B cell (primary cell): Measurements from ENCODE around the gene PLIN4. TPM values are rescaled to one million over a fixed set of nuclear protein-coding genes. Genes with fewer than 3 reads are reported as not detected.

Experiments used
- ATAC-seq: fragments of 200-7000 bp; cut with Tn5 transposase; one replicate; pipeline ENCODE4 v1.10.0; 2021; ENCODE audit warnings: low read depth, mild to moderate bottlenecking, moderate number of reproducible peaks, moderate library complexity
- CTCF ChIA-PET: fragments of 350-600 bp; sonication (Branson Sonifier 250); formaldehyde crosslinking; loops from one replicate; lab custom pipeline; 2021; ENCODE audit warnings: antibody characterized with exemption, inconsistent platforms; lab: Charles Lee
- POLR2A ChIA-PET: fragments of 350-600 bp; sonication (Branson Sonifier 250); formaldehyde crosslinking; loops from one replicate; lab custom pipeline; 2021; ENCODE audit warnings: antibody characterized with exemption; lab: Charles Lee
- DNase-seq: peaks from one replicate; pipeline ENCODE4 v3.0.0; 2013
- H2AFZ ChIP-seq: 2 replicates; pipeline ENCODE4 v1.6.1; 2012; ENCODE audit warnings: mild to moderate bottlenecking, low read depth, low read length; ENCODE audit not compliant: insufficient read depth, poor library complexity, severe bottlenecking
- H3K27ac ChIP-seq, 2 donors: 1 replicate in 1 of 2; 2 replicates in 1 of 2; pipeline ENCODE4 v1.5.1; 2012 to 2013; ENCODE audit warnings: low read length in 2 of 2, mild to moderate bottlenecking in 2 of 2, moderate library complexity in 1 of 2
- H3K27me3 ChIP-seq, 4 experiments: fragments of 200-600 bp in 1 of 4; sonication (generic) in 1 of 4; replicated peaks in 1 of 4; 1 replicate in 2 of 4; 2 replicates in 2 of 4; pipeline versions ENCODE4 v1.6.1 to v1.7.0; 2013 to 2016; ENCODE audit warnings: low read length in 3 of 4, mild to moderate bottlenecking in 2 of 4, mixed read lengths in 1 of 4, moderate library complexity in 1 of 4; ENCODE audit not compliant: insufficient read depth in 4 of 4, control insufficient read depth in 3 of 4; ENCODE audit errors: control extremely low read depth in 1 of 4
- H3K36me3 ChIP-seq, 2 experiments: replicated peaks in 1 of 2; 1 replicate in 1 of 2; 2 replicates in 1 of 2; pipeline versions ENCODE4 v1.6.1 to v1.7.1; 2013; ENCODE audit warnings: low read length in 1 of 2; ENCODE audit not compliant: insufficient read depth in 2 of 2, control insufficient read depth in 1 of 2; ENCODE audit errors: control extremely low read depth in 1 of 2, extremely low read depth in 1 of 2
- H3K4me1 ChIP-seq, 2 donors: fragments of 200-600 bp in 1 of 2; sonication (generic) in 1 of 2; 1 replicate in 1 of 2; 2 replicates in 1 of 2; pipeline versions ENCODE4 v1.5.1 to v1.6.1; 2013 to 2017; ENCODE audit warnings: low read length in 2 of 2; ENCODE audit not compliant: control insufficient read depth in 2 of 2, insufficient read depth in 2 of 2
- H3K4me2 ChIP-seq: replicated peaks from 2 replicates; pipeline ENCODE3; 2012; ENCODE audit warnings: mild to moderate bottlenecking, low read depth, low read length; ENCODE audit not compliant: poor library complexity, severe bottlenecking
- H3K4me3 ChIP-seq, 5 experiments: fragments of 200-600 bp in 1 of 5; sonication (generic) in 1 of 5; 1 replicate in 3 of 5; 2 replicates in 2 of 5; pipeline versions ENCODE4 v1.5.1 to v1.7.0; 2011 to 2016; ENCODE audit warnings: low read length in 4 of 5, mild to moderate bottlenecking in 4 of 5, low read depth in 2 of 5, control low read depth in 1 of 5, moderate library complexity in 1 of 5; ENCODE audit not compliant: insufficient read depth in 1 of 5; ENCODE audit errors: control extremely low read depth in 1 of 5, extremely low read depth in 1 of 5
- H3K79me2 ChIP-seq: fragments of 200-600 bp; sonication (generic); one replicate; pipeline ENCODE4 v1.6.0; 2016; ENCODE audit warnings: low read length; ENCODE audit not compliant: control insufficient read depth, insufficient read depth
- H3K9ac ChIP-seq: fragments of 200-600 bp; sonication (generic); 2 replicates; pipeline ENCODE4 v1.6.1; 2017; ENCODE audit warnings: mild to moderate bottlenecking, low read length, moderate library complexity
- H3K9me3 ChIP-seq, 3 donors: one replicate each; pipeline versions ENCODE4 v1.6.1 to v1.7.1; 2013; ENCODE audit warnings: low read length in 2 of 3; ENCODE audit not compliant: control insufficient read depth in 2 of 3, insufficient read depth in 1 of 3; ENCODE audit errors: control extremely low read depth in 1 of 3
- H4K20me1 ChIP-seq: 2 replicates; pipeline ENCODE4 v1.6.0; 2012; ENCODE audit warnings: mild to moderate bottlenecking, low read length; ENCODE audit not compliant: insufficient read depth, control insufficient read depth, poor library complexity, severe bottlenecking
- H3K27ac Mint-ChIP-seq: one replicate; pipeline ENCODE4 v1.8.0; 2021; ENCODE audit warnings: mixed read lengths
- H3K27me3 Mint-ChIP-seq: one replicate; pipeline ENCODE4 v1.8.0; 2021; ENCODE audit warnings: mixed read lengths
- H3K4me1 Mint-ChIP-seq: one replicate; pipeline ENCODE4 v1.8.0; 2021; ENCODE audit warnings: mixed read lengths
- H3K4me3 Mint-ChIP-seq: one replicate; pipeline ENCODE4 v1.8.0; 2021; ENCODE audit warnings: mixed read lengths
- H3K9me3 Mint-ChIP-seq: one replicate; pipeline ENCODE4 v1.8.0; 2022; ENCODE audit warnings: mixed read lengths; ENCODE audit not compliant: insufficient read depth
- EZH2 ChIP-seq: IDR thresholded peaks from 2 replicates; pipeline ENCODE4 v1.6.1; 2012; ENCODE audit warnings: borderline replicate concordance, low read depth, mild to moderate bottlenecking, moderate library complexity, low read length; ENCODE audit not compliant: insufficient read depth, poor library complexity, severe bottlenecking
- WGBS: methylation state at CpG from one replicate; pipeline ENCODE4 v1.1.5; 2013; ENCODE audit warnings: missing lambda C conversion rate; ENCODE audit not compliant: insufficient coverage; 5-methylcytosine and 5-hydroxymethylcytosine counted together
- intact Hi-C: fragments of 100-400 bp; cut with micrococcal nuclease; formaldehyde crosslinking; loops from one replicate; pipeline ENCODE4 v1.10.0; 2022
- polyA plus RNA-seq: library from polyadenylated mRNA; depleted of rRNA; stranded (reverse); fragments of >200 nt; gene quantifications from 2 replicates; pipeline ENCODE4 v1.2.3, GENCODE V29; 2012
- total RNA-seq, 2 donors: library from RNA; stranded (reverse); fragments of 120-200 nt in 1 of 2; gene quantifications; 1 replicate in 1 of 2; 2 replicates in 1 of 2; pipeline versions ENCODE4 v1.2.3 to v1.2.4, GENCODE V29; 2013 to 2022
- TF ChIP-seq, protein P1 (sequence below): fragments of 200-600 bp; IDR thresholded peaks from one replicate; pipeline ENCODE4 v1.8.0; 2022; ENCODE audit warnings: antibody characterized with exemption, mild to moderate bottlenecking

Gene PLIN4
- total and polyA plus RNA-seq, 2 donors (not counting 1 experiment from before 2014, with no cell fraction given) = 0.04 to 0.07 TPM

DNA sequence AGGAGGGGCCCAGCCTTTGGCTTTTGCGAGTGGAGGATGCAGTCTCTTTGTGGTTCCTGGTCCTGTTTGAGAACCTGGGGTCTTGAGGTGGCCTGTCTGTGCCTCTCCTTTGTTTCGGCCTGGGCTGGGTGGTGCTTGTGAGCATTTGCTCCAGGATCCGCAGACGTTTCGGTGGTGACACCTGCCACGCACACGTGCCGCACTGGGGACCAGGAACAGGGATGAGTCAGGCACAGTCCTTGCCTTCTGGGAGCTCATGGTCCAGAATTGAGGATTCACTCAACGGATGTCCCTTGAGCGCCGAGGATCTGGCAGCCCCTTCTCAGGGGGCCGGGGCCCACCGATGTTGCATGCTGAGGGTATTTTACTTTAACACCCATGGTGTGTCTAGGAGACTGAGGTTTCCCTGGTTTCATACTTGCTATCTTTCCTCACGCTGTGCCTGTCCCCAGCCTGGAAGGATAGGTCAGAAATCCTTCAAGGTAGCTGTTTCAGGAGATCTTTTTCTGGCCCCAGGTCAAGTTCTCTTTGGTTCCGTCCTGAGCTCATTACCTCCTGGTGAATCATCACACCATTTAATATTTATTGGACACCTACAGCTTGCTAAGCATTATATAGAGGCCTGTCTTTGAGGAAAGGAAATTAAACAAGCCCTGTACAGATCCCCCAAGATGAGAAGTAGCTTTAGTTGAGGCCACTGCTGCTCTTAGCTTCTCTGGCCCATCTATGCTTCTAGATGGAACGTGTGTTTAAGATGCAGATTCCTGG lies 41.1 kb downstream of the PLIN4 start:
- intact Hi-C loops = loop anchor here (10.0 kb wide), 2 partner anchors 972 to 1148 kb away; partner anchors contain the start of genes DOHH, FZR1, SAFB and SAFB2
- POLR2A ChIA-PET = no interaction called here
- no peak overlapping the region for H3K27ac ChIP-seq
- H3K9me3 ChIP-seq = no peaks in the 10 kb centered on the region
- no peak for ATAC-seq
- H3K79me2 ChIP-seq = peaks cover 29% of the 10 kb centered on the region
- Mint-ChIP-seq H3K4me1 (peaks cover 18% of the 10 kb centered on the region), H3K4me3 (no peak overlapping the region), H3K9me3 (no peaks in the 10 kb centered on the region), H3K27ac (no peak overlapping the region), H3K27me3 (no peaks in the 10 kb centered on the region)
- peaks cover 20% of the 10 kb centered on the region for H4K20me1 ChIP-seq
- H3K36me3 ChIP-seq = peaks cover 0 to 15% of the 10 kb centered on the region in 2 experiments
- no peak for DNase-seq
- H3K9ac ChIP-seq = no peak overlapping the region
- TF ChIP-seq, protein P1, sequence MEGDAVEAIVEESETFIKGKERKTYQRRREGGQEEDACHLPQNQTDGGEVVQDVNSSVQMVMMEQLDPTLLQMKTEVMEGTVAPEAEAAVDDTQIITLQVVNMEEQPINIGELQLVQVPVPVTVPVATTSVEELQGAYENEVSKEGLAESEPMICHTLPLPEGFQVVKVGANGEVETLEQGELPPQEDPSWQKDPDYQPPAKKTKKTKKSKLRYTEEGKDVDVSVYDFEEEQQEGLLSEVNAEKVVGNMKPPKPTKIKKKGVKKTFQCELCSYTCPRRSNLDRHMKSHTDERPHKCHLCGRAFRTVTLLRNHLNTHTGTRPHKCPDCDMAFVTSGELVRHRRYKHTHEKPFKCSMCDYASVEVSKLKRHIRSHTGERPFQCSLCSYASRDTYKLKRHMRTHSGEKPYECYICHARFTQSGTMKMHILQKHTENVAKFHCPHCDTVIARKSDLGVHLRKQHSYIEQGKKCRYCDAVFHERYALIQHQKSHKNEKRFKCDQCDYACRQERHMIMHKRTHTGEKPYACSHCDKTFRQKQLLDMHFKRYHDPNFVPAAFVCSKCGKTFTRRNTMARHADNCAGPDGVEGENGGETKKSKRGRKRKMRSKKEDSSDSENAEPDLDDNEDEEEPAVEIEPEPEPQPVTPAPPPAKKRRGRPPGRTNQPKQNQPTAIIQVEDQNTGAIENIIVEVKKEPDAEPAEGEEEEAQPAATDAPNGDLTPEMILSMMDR = no peak
- CTCF ChIA-PET = interaction anchor here (0.6 kb wide), 1 partner anchor 86 kb away, joined by 7 read pairs; no protein-coding TSS in a partner anchor
- H3K4me1 ChIP-seq = peaks cover 20 to 25% of the 10 kb centered on the region in 2 donors
- H3K27me3 ChIP-seq = no peaks in the 10 kb centered on the region
- H3K4me3 ChIP-seq = no peak overlapping the region
- H2AFZ ChIP-seq = no peak overlapping the region
- no peak overlapping the region for H3K4me2 ChIP-seq
- 94% methylated on average over 9 of the region's 16 CpGs for whole genome bisulfite sequencing

DNA sequence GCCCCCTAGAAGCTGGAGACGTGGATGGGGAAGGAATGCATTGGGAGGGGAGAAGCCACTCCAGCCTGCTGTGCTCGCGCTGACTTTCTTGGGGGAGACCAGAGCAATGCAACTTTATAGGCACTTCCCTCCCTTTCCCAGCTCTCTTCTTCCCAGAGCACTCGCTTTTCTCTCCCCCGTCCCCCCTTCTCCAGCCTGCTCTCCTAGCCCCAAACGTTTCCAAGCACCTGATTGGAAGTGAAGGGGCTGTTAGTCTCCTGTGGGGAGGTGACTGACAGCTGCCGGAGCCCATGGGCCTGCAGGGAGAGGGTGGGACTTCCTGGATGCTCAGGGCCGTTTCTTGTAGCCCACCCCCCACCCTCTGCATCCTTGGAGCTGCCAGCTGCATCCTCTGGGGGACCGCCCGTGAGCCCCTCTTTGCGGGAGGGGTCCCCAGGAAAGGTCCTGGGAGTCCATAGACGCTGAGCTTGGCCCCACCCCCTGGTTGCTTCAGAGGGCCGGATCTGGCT lies 43.7 kb downstream of the PLIN4 start:
- Mint-ChIP-seq H3K27ac (no peak overlapping the region), H3K27me3 (no peaks in the 10 kb centered on the region), H3K4me3 (peak overlapping the region; percentile 73), H3K9me3 (no peaks in the 10 kb centered on the region), H3K4me1 (peaks cover 22% of the 10 kb centered on the region)
- Histone ChIP-seq H3K79me2 (peaks cover 26% of the 10 kb centered on the region), H3K9me3 (no peaks in the 10 kb centered on the region), H3K36me3 (peaks cover 0 to 15% of the 10 kb centered on the region in 2 experiments), H3K4me3 (peak overlapping the region in 4 of 5 experiments; percentile 6 to 23 (median 15)), H3K4me2 (peak overlapping the region; percentile 99), H2AFZ (peak overlapping the region; percentile 36), H3K27me3 (no peaks in the 10 kb centered on the region), H4K20me1 (peaks cover 20% of the 10 kb centered on the region), H3K9ac (no peak overlapping the region), H3K27ac (no peak overlapping the region), H3K4me1 (peaks cover 20 to 31% of the 10 kb centered on the region in 2 donors)
- TF ChIP-seq EZH2 = no peak
- TF ChIP-seq, protein P1 = no peak
- ChIA-PET POLR2A (no interaction called here), CTCF (no interaction called here)
- 23% methylated on average over 7 of the region's 13 CpGs for whole genome bisulfite sequencing
- DNase-seq = peak; percentile 37
- no peak for ATAC-seq
- intact Hi-C loops = loop anchor here (5.0 to 10.0 kb wide), 5 partner anchors 147 to 1150 kb away; partner anchors contain the start of genes DOHH, EEF2, FZR1 and PLIN3
